ENCODE data around the gene ARHGEF1.

Gene ARHGEF1

GRCh38 chr19:41918653-41919244 is 35.8 kb downstream of the ARHGEF1 start:
- no peak for DNase-seq (ENCODE audit: low spot score)

GRCh38 chr19:41919948-41920712 is 37.1 kb downstream of the ARHGEF1 start:
- DNase-seq (ENCODE audit: low spot score), result no peak

GRCh38 chr19:41920882-41921576 is 38.0 kb downstream of the ARHGEF1 start:
- no peak for DNase-seq (ENCODE audit: low spot score)

GRCh38 chr19:41921577-41922576 is 38.9 kb downstream of the ARHGEF1 start:
- no peak for DNase-seq (ENCODE audit: low spot score)

- DNase-seq (ENCODE audit: low spot score), result no peak
Measured at GRCh38 chr19:41922585-41922984, 39.6 kb downstream of the ARHGEF1 start.

GRCh38 chr19:41923045-41923788 is 40.2 kb downstream of the ARHGEF1 start:
- DNase-seq (ENCODE audit: low spot score), result no peak

GRCh38 chr19:41924151-41925145 is 41.5 kb downstream of the ARHGEF1 start:
- no peak for DNase-seq (ENCODE audit: low spot score)

GRCh38 chr19:41925208-41926003 is 42.4 kb downstream of the ARHGEF1 start:
- DNase-seq (ENCODE audit: low spot score), result no peak

- no peak for DNase-seq (ENCODE audit: low spot score)
Measured at GRCh38 chr19:41926028-41926762, 43.2 kb downstream of the ARHGEF1 start.

- DNase-seq (ENCODE audit: low spot score), result no peak
Measured at GRCh38 chr19:41926763-41927496, 43.9 kb downstream of the ARHGEF1 start.

- DNase-seq (ENCODE audit: low spot score), result no peak
Measured at GRCh38 chr19:41927497-41928192, 44.7 kb downstream of the ARHGEF1 start.

GRCh38 chr19:41928221-41928683 is 45.3 kb downstream of the ARHGEF1 start, which contains the start of gene ERFL:
Gene ERFL, minus strand, starts transcription at chr19:41928449. Its CDS starts 15,530 bp downstream, at chr19:41912919.
- DNase-seq (ENCODE audit: low spot score), result no peak

- no peak for DNase-seq (ENCODE audit: low spot score)
Measured at GRCh38 chr19:41928754-41929535, 46.0 kb downstream of the ARHGEF1 start.

- DNase-seq (ENCODE audit: low spot score), result no peak
Measured at GRCh38 chr19:41929536-41930071, 46.6 kb downstream of the ARHGEF1 start.

GRCh38 chr19:41930322-41930722 is 47.3 kb downstream of the ARHGEF1 start:
- DNase-seq (ENCODE audit: low spot score), result no peak

All from SK-N-DZ (cell line).